OCI-LY3 (cell line): Measurements from ENCODE around the gene SPAG7.

Source experiments
- H2AFZ ChIP-seq: fragments of 200-600, 300-600 bp; shearing (Covaris generic); 2 replicates; pipeline ENCODE4 v1.6.0; 2014; ENCODE audit warnings: antibody characterized with exemption, low read depth, low read length
- H3K27ac ChIP-seq: fragments of 200-600, 300-600 bp; sonication (generic); 2 replicates; pipeline ENCODE4 v1.5.1; 2014; ENCODE audit warnings: mild to moderate bottlenecking, low read length, moderate library complexity, mixed read lengths
- H3K27me3 ChIP-seq: fragments of 200-600, 300-600 bp; sonication (generic); 2 replicates; pipeline ENCODE4 v1.6.1; 2014; ENCODE audit warnings: low read depth, low read length, mixed read lengths
- H3K36me3 ChIP-seq: fragments of 200-600, 300-600 bp; sonication (generic); replicated peaks from 2 replicates; pipeline ENCODE3; 2014; ENCODE audit warnings: low read depth, low read length, mixed read lengths
- H3K4me1 ChIP-seq: fragments of 300-600, 200-600 bp; sonication (generic); 2 replicates; pipeline ENCODE4 v1.6.1; 2014; ENCODE audit warnings: low read length, mixed read lengths
- H3K4me2 ChIP-seq: fragments of 200-600, 300-600 bp; sonication (generic); 2 replicates; pipeline ENCODE4 v1.6.1; 2014; ENCODE audit warnings: low read length, mixed read lengths
- H3K4me3 ChIP-seq: fragments of 300-600, 200-600 bp; sonication (generic); 2 replicates; pipeline ENCODE4 v1.5.1; 2014; ENCODE audit warnings: antibody characterized with exemption, mild to moderate bottlenecking, low read length, moderate library complexity
- H3K79me2 ChIP-seq: fragments of 300-600, 200-600 bp; shearing (Covaris generic); 2 replicates; pipeline ENCODE4 v1.6.1; 2014; ENCODE audit warnings: mild to moderate bottlenecking, low read length, mixed read lengths
- H3K9ac ChIP-seq: fragments of 300-600, 200-600 bp; shearing (Covaris generic); 2 replicates; pipeline ENCODE4 v1.6.0; 2014; ENCODE audit warnings: mild to moderate bottlenecking, low read length, moderate library complexity
- H3K9me3 ChIP-seq: fragments of 200-600, 300-600 bp; shearing (Covaris generic); 2 replicates; pipeline ENCODE4 v1.6.1; 2014; ENCODE audit warnings: low read length, mixed read lengths; ENCODE audit not compliant: insufficient read depth
- H4K20me1 ChIP-seq: fragments of 200-600, 300-600 bp; sonication (generic); 2 replicates; pipeline ENCODE4 v1.6.1; 2016; ENCODE audit warnings: low read length, mixed read lengths; ENCODE audit not compliant: insufficient read depth
- CTCF ChIP-seq: fragments of 200-600, 300-600 bp; sonication (generic); IDR thresholded peaks from 2 replicates; pipeline ENCODE4 v1.5.1; 2014; ENCODE audit warnings: antibody characterized with exemption, low read length, low read depth
- EZH2phosphoT487 ChIP-seq: fragments of 200-600 bp; shearing (Covaris generic); IDR thresholded peaks from 2 replicates; pipeline ENCODE4 v1.6.1; 2018; ENCODE audit warnings: antibody characterized with exemption, mixed run types, low read depth

SPAG7 gene

DNA sequence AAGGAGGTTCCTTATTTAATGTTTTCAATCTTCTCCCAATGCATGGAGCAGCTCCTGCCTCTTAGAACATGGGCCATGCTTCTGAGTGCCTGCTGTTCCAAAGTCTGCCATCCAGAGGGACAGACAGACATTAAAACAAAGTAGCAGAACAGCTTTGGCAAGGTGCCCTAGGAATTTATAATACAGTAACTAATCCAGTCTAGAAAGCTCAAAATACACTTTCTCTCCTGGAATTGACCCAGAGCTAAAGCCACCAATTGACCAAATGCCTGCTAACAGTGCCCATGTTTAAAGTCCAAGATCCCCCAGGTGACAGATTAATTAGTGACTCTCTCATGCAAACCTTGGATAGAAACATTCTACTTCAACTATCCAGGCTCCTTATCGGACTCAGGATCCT is 53.6 kb downstream of the SPAG7 start:
- H3K4me1 ChIP-seq, result no peaks in the 10 kb centered on the region
- no peak overlapping the region for H3K4me3 ChIP-seq
- H3K9ac ChIP-seq, result no peak overlapping the region
- H3K36me3 ChIP-seq, result no peaks in the 10 kb centered on the region
- H3K79me2 ChIP-seq, result no peaks in the 10 kb centered on the region
- no peaks in the 10 kb centered on the region for H3K9me3 ChIP-seq
- no peak overlapping the region for H3K4me2 ChIP-seq
- H3K27me3 ChIP-seq, result no peaks in the 10 kb centered on the region
- no peak overlapping the region for H2AFZ ChIP-seq
- no peak overlapping the region for H3K27ac ChIP-seq
- no peak for TF ChIP-seq EZH2phosphoT487
- TF ChIP-seq CTCF, result no peak
- no peaks in the 10 kb centered on the region for H4K20me1 ChIP-seq
